GM18861 (cell line): ENCODE data around the gene SPOP.

Experiments used
- ATAC-seq: cut with Tn5 transposase; IDR thresholded peaks from one replicate; pipeline ENCODE4 v1.9.1; 2021; ENCODE audit not compliant: unreplicated experiment

SPOP gene

GRCh38 chr17:49588726-49589576, 88.9 kb downstream of the SPOP start:
- ATAC-seq, result no peak

- ATAC-seq, result no peak
These were observed 89.6 kb downstream of the SPOP start for GRCh38 chr17:49588312-49588711.

GRCh38 chr17:49587366-49588073, 90.4 kb downstream of the SPOP start:
- no peak for ATAC-seq

DNA sequence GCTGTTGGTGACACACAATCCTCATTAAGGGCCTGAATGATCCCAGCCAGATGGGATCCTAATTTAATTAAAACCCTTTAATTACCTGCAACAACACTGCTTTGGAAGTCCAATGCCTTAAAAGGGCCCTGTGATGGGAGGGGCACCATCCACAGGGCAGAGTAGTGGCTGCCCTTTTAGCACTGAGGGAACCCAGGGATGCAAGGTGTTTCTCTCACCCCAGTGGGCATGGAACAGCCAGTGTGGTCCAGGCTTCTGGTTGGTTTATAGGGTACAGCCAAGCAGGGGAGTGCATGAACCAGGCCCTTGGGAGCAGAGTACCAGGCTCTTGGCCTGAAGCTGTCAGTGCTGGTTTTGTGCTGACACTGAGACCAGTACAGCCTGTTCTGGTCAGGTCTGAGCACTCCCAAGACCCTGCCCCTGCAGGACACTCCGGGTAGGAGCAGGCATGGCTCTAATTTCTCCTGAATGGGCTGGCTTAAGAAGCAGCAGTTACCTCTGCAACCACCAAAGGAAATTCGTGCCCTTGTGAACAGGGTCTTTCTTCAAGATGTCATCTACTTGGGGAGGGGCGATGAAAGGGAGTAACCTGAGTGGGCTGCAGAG, 92.4 kb downstream of the SPOP start:
- no peak for ATAC-seq

GRCh38 chr17:49583889-49584288, 94.0 kb downstream of the SPOP start:
- no peak for ATAC-seq

DNA sequence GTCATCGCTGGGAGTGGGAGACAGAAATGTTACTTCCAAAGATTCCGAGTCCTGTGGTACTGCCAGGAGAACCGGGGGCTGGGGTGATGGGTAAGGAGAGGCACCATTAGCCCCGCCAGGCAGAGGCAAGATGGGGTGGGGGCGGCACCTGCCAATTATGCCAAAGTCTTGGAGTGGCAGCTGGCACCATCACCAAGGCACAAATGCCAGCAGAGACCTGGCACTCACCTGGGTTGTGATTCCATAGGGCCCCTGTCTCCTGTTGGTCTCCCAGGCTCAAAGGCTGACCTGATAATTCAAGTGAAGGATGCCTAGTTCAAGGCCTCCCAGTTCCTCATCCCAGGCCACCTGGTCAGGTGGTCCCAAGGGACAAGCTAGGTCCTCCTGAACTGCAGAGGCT, 94.7 kb downstream of the SPOP start:
- no peak for ATAC-seq

DNA sequence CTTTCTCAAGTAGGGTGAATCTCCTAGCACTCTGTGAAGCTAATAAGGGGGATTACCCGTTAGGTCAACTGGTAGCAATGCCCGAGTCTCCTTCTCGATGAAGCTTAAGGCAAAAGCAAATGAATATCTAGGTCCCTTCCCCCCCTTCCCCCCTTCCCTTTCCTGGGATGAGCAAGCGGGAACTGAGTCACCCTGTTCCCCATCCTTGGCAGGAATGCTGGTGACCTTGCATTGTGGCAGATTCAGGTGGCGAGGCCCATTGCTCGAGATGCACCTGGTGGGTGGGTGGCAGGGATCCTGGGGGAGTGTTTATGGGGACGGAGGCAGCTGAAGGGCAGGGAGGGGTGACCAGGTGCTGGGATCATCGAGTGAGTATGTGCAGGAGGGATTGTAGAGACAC, 95.1 kb downstream of the SPOP start:
- no peak for ATAC-seq

- ATAC-seq, result no peak
These were observed 95.7 kb downstream of the SPOP start for GRCh38 chr17:49582055-49582722.

DNA sequence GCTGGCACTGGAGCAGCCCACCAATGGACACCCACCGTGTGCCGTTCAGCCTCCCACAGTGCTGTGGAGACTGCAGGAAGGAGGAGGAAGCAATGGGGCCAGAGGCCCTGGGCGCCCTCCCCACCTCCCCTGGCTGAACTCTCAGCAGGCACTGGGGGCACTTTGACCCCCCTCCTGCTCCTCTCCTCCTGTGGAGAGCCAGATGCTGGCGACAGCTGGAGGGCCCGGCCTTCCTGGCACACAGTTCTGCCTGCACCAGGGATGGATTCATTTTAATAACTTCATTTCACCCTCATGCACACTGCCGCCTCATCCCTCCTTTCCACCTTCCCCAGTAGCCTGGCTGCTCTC, 96.3 kb downstream of the SPOP start:
- no peak for ATAC-seq

GRCh38 chr17:49580981-49581647, 96.8 kb downstream of the SPOP start:
- ATAC-seq, result no peak

- no peak for ATAC-seq
These were observed 97.7 kb downstream of the SPOP start for GRCh38 chr17:49580055-49580721.

DNA sequence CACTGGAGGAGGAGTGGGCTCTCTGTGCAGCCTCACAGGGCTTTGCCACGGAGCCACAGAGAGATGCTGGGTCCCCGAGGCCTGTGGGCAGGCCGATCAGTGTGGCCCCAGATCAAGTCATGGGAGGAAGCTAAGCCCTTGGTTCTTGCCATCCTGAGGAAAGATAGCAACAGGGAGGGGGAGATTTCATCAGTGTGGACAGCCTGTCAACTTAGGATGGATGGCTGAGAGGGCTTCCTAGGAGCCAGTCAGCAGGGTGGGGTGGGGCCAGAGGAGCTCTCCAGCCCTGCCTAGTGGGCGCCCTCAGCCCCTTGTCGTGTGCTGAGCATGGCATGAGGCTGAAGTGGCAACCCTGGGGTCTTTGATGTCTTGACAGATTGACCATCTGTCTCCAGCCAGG, 98.4 kb downstream of the SPOP start:
- ATAC-seq, result no peak

- no peak for ATAC-seq
These were observed 98.9 kb downstream of the SPOP start for GRCh38 chr17:49578952-49579500.

- ATAC-seq, result no peak
These were observed 99.5 kb downstream of the SPOP start for GRCh38 chr17:49578414-49578813.

DNA sequence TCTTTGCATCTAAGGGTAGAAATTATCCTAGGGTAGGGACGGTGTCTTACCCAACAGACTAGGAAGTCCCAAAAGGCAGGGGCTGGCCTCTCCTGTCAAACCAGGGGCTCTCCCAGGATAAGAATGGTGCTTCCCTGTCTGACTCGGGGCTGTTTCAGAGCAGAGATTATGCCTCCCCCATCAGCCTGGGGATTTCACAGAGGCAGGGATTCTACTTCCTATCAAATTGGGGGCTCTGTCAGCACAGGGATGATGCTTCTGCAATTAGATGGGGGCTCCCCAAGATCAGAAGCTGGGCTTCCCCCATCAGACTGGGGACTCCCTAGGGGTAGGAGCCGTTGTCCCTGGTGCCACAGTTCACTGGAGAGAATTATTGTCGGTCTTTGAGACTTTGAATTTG, 99.9 kb downstream of the SPOP start:
- ATAC-seq, result no peak

DNA sequence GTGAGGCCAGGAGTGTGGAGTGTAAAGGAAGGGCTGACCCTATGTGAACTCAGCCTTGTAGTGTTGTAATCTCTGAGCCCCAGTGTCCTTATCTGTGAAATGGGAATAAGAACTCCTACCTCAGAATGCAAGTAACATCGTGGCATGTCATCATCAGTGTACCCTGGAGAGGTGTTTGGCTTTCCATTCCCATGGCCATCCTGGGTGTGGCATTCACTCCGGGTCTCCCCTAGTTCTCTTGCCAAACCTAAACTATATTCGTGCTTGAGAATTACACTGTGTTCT, 100.3 kb downstream of the SPOP start:
- no peak for ATAC-seq

GRCh38 chr17:49576917-49577649, 100.8 kb downstream of the SPOP start:
- no peak for ATAC-seq

DNA sequence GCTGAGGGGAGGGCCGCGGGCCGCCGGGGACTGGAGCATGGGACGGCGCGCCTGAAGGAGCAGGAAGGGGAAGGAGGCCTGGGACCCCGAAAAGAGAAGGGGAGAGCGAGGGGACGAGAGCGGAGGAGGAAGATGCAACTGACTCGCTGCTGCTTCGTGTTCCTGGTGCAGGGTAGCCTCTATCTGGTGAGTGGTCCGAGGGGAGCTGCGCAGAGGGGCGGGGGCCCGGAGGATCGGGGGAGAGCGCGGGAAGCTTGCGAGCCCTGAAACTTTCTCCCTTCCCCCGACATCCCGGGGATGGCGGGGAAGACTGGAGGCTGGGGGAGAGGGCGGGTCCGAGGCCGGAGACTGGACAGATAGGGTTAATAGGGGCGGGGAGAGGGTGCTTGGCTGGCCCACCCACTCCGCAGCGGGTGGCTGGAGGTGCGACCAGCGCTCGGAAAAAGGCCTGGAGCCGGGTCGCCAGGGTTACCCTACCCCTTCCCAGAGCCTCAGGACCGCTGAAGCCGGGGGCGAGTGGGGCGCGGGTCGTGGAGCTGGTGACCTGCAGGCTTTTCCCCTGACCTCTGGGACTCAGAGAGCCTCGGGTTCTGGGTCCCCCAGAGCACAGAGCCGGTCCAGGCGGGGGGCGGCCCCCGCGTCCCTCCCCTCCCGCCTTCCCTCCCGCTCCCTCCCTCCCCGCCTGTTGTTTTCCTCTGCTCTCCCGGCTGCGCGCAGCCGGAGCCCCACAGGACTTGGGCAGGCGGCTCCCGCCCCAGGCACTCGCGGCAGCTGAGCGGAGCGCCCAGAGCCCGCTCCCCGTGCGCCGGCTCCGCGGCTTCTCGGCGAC, 101.6 kb downstream of the SPOP start:
- ATAC-seq, result no peak

DNA sequence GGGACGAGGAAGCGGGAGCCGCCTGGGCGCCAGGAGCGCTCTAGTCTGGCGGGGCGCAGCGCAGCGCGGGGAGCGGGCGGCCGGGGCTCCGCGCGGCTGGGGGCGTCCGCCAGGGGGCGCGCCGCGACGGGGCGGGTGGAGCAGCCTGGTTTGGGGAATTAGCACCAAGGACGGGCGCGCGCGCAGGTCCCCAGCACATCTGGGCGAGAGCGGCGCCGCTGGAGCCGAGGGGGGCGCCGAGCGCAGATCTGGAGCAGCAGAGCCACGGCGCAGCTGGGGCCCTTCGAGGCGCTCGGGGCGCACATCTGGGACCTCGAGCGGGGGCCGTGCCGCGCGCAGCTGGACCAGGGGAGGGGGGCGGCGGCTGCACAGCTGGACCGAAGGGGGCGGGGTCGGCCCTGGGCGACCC, 102.2 kb downstream of the SPOP start, which contains the start of gene NXPH3:
Gene NXPH3 (plus strand): TSS at position 193 of the 409 bp plus-strand sequence. CDS start 349 bp downstream, outside the sequence.
- ATAC-seq, result no peak
